H9 (cell line): Measurements from ENCODE around the gene CLIP3. TPM values are rescaled to one million over a fixed set of nuclear protein-coding genes. Genes with fewer than 3 reads are reported as not detected.

Experiments used
- DNase-seq: peaks from one replicate; pipeline ENCODE4 v3.0.0-alpha.2; 2017
- H2AFZ ChIP-seq: one replicate; pipeline ENCODE4 v1.6.1; 2013; ENCODE audit warnings: mild to moderate bottlenecking, low read length, control low read depth, moderate library complexity
- H2AK5ac ChIP-seq: 2 replicates; pipeline ENCODE4 v1.6.1; 2013; ENCODE audit warnings: low read length, control low read depth, mixed read lengths; ENCODE audit not compliant: insufficient read length
- H2BK120ac ChIP-seq: one replicate; pipeline ENCODE4 v1.6.1; 2013; ENCODE audit warnings: low read depth, mild to moderate bottlenecking, low read length, control low read depth, inconsistent platforms; ENCODE audit not compliant: poor library complexity, severe bottlenecking
- H2BK12ac ChIP-seq: 2 replicates; pipeline ENCODE4 v1.6.1; 2013; ENCODE audit warnings: low read length, control low read depth, mixed read lengths, low read depth; ENCODE audit not compliant: insufficient read length
- H2BK15ac ChIP-seq: 2 replicates; pipeline ENCODE4 v1.6.1; 2013; ENCODE audit warnings: low read depth, low read length, control low read depth
- H2BK20ac ChIP-seq: one replicate; pipeline ENCODE4 v1.6.1; 2013; ENCODE audit warnings: low read depth, mild to moderate bottlenecking, low read length, control low read depth, inconsistent platforms; ENCODE audit not compliant: poor library complexity, severe bottlenecking
- H2BK5ac ChIP-seq: 2 replicates; pipeline ENCODE4 v1.6.1; 2013; ENCODE audit warnings: low read length, control low read depth, mixed read lengths; ENCODE audit not compliant: insufficient read length
- H3K14ac ChIP-seq: 2 replicates; pipeline ENCODE4 v1.6.1; 2013; ENCODE audit warnings: low read length, control low read depth; ENCODE audit not compliant: insufficient read depth
- H3K18ac ChIP-seq: 2 replicates; pipeline ENCODE4 v1.6.1; 2013; ENCODE audit warnings: low read depth, mild to moderate bottlenecking, mixed read lengths, low read length, control low read depth; ENCODE audit not compliant: insufficient read length
- H3K23ac ChIP-seq: 2 replicates; pipeline ENCODE4 v1.6.1; 2013; ENCODE audit warnings: low read length, control low read depth, mixed read lengths, low read depth; ENCODE audit not compliant: insufficient read length
- H3K23me2 ChIP-seq: 2 replicates; pipeline ENCODE4 v1.6.1; 2013; ENCODE audit warnings: low read depth, mild to moderate bottlenecking, mixed read lengths, low read length, control low read depth; ENCODE audit not compliant: insufficient read length, poor library complexity, severe bottlenecking
- H3K27ac ChIP-seq: 2 replicates; pipeline ENCODE4 v1.5.1; 2013; ENCODE audit warnings: low read length, control low read depth, mixed read lengths, low read depth; ENCODE audit not compliant: insufficient read length
- H3K27me3 ChIP-seq: 2 replicates; pipeline ENCODE4 v1.6.1; 2013; ENCODE audit warnings: low read length, control low read depth, inconsistent platforms; ENCODE audit not compliant: insufficient read depth
- H3K4ac ChIP-seq: 2 replicates; pipeline ENCODE4 v1.6.1; 2013; ENCODE audit warnings: low read depth, mild to moderate bottlenecking, control low read depth, inconsistent platforms, low read length, moderate library complexity
- H3K4me1 ChIP-seq: 2 replicates; pipeline ENCODE4 v1.6.1; 2013; ENCODE audit warnings: low read length, control low read depth, inconsistent platforms; ENCODE audit not compliant: insufficient read depth
- H3K4me2 ChIP-seq: 2 replicates; pipeline ENCODE4 v1.6.1; 2013; ENCODE audit warnings: low read length, control low read depth, mixed read lengths; ENCODE audit not compliant: insufficient read length, insufficient read depth
- H3K56ac ChIP-seq: 2 replicates; pipeline ENCODE4 v1.6.1; 2013; ENCODE audit warnings: low read depth, mild to moderate bottlenecking, mixed read lengths, low read length, control low read depth; ENCODE audit not compliant: insufficient read length
- H3K79me1 ChIP-seq: 2 replicates; pipeline ENCODE4 v1.6.1; 2013; ENCODE audit warnings: low read depth, mild to moderate bottlenecking, moderate library complexity, low read length, control low read depth, inconsistent platforms; ENCODE audit not compliant: insufficient read depth, poor library complexity, severe bottlenecking
- H3K79me2 ChIP-seq: 2 replicates; pipeline ENCODE4 v1.6.1; 2013; ENCODE audit warnings: low read length, control low read depth, inconsistent platforms; ENCODE audit not compliant: insufficient read depth
- H3K9ac ChIP-seq: 2 replicates; pipeline ENCODE4 v1.6.1; 2013; ENCODE audit warnings: low read length, control low read depth, mixed read lengths; ENCODE audit not compliant: insufficient read length; ENCODE audit errors: extremely low read depth
- H3K9me3 ChIP-seq: one replicate; pipeline ENCODE4 v1.6.1; 2013; ENCODE audit warnings: low read depth, low read length, inconsistent platforms; ENCODE audit not compliant: control insufficient read depth
- H3T11ph ChIP-seq: one replicate; pipeline ENCODE4 v1.6.1; 2013; ENCODE audit warnings: mild to moderate bottlenecking, low read length, control low read depth, inconsistent platforms
- H4K20me1 ChIP-seq: one replicate; pipeline ENCODE4 v1.6.1; 2013; ENCODE audit not compliant: control insufficient read depth, insufficient read length, insufficient read depth
- H4K5ac ChIP-seq: 2 replicates; pipeline ENCODE4 v1.6.1; 2013; ENCODE audit warnings: low read depth, mild to moderate bottlenecking, mixed read lengths, low read length, control low read depth; ENCODE audit not compliant: insufficient read length
- H4K8ac ChIP-seq: replicated peaks from 2 replicates; pipeline ENCODE4 v1.6.1; 2013; ENCODE audit warnings: low read length, control low read depth, mixed read lengths, low read depth; ENCODE audit not compliant: insufficient read length
- H4K91ac ChIP-seq: 2 replicates; pipeline ENCODE4 v1.6.1; 2013; ENCODE audit warnings: low read depth, mild to moderate bottlenecking, moderate library complexity, mixed read lengths, low read length, control low read depth; ENCODE audit not compliant: insufficient read length
- H3K27ac Mint-ChIP-seq, 3 experiments: 2 replicates in 2 of 3; 3 replicates in 1 of 3; pipeline ENCODE4 v1.8.0; 2020 to 2021; ENCODE audit warnings: mixed read lengths in 3 of 3, mild to moderate bottlenecking in 1 of 3, moderate library complexity in 1 of 3
- H3K27me3 Mint-ChIP-seq: 2 replicates; pipeline ENCODE4 v1.8.0; 2021; ENCODE audit warnings: low read depth, mild to moderate bottlenecking, moderate library complexity, mixed read lengths
- H3K36me3 Mint-ChIP-seq, 3 experiments: 2 replicates in 2 of 3; 3 replicates in 1 of 3; pipeline ENCODE4 v1.8.0; 2020 to 2021; ENCODE audit warnings: low read depth in 3 of 3, mixed read lengths in 3 of 3; ENCODE audit not compliant: insufficient read depth in 1 of 3
- H3K4me1 Mint-ChIP-seq, 2 experiments: 2 replicates each; pipeline ENCODE4 v1.8.0; 2020; ENCODE audit warnings: mixed read lengths in 2 of 2
- H3K4me3 Mint-ChIP-seq, 2 experiments: 2 replicates in 1 of 2; 3 replicates in 1 of 2; pipeline ENCODE4 v1.8.0; 2020 to 2021; ENCODE audit warnings: mild to moderate bottlenecking in 2 of 2, mixed read lengths in 2 of 2, moderate library complexity in 1 of 2
- H3K9me3 Mint-ChIP-seq, 2 experiments: 2 replicates in 1 of 2; 3 replicates in 1 of 2; pipeline ENCODE4 v1.8.0; 2020; ENCODE audit warnings: mild to moderate bottlenecking in 2 of 2, mixed read lengths in 2 of 2, moderate library complexity in 1 of 2
- CTCF ChIP-seq: fragments of 200-600 bp; sonication (generic); conservative IDR thresholded peaks from 3 replicates; pipeline ENCODE4 v1.8.0; 2021; ENCODE audit warnings: antibody characterized with exemption, mild to moderate bottlenecking
- WGBS: extraction: QIAGEN DNeasy Blood & Tissue Kit; methylation state at CpG from one replicate; pipeline ENCODE4 v1.1.7; 2013; ENCODE audit warnings: missing lambda C conversion rate, low lambda C conversion rate, mixed read lengths; ENCODE audit not compliant: insufficient read length; ENCODE audit errors: extremely low coverage; 5-methylcytosine and 5-hydroxymethylcytosine counted together
- total RNA-seq: library from RNA; stranded (reverse); gene quantifications from 2 replicates; pipeline ENCODE4 v1.2.1, GENCODE V29; 2021

CLIP3 gene
- total RNA-seq, 1 experiment from 2014 or later = 19.7 TPM

DNA sequence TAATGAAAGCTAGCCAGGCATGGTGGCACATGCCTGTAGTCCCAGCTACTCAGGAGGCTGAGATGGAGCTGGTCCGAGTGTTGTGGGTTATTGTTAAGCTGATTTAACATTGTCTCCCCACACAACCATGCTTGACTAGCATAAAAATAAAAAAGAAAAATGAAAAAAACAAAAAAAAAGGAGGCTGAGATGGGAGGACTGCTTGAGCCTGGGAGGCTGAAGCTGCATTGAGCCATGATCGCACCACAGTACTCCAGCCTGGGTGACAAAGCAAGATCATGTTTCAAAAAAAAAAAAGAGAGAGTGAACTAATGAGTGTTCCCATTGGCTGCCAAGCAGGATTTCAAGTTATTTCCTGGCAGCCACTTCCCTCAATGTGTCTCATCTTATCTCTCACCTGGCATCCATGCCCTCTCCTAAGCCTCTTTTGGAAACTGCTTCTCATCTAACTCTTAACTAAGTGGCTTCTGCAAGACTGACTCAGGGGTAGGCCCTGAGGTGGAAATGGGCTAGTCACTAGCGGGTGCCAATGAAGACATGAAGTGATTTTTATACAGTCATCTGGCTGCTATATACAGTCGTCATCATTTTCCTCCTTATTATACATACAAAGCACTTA lies 16.5 kb upstream of the CLIP3 start:
- no CpG with 5 or more reads among the region's 4 CpGs for WGBS
- no peaks in the 10 kb centered on the region for H4K20me1 ChIP-seq
- DNase-seq = no peak
- no peak overlapping the region for H2AFZ ChIP-seq
- H2AK5ac ChIP-seq = no peak overlapping the region
- H3K9me3 ChIP-seq = no peaks in the 10 kb centered on the region
- no peak overlapping the region for H3K9ac ChIP-seq
- Mint-ChIP-seq H3K9me3 (no peaks in the 10 kb centered on the region), H3K36me3 (peaks cover 0 to 6% (median 4%) of the 10 kb centered on the region in 3 experiments; a peak in 3 of 7 replicates), H3K27me3 (no peaks in the 10 kb centered on the region; the same call in 1 of the 2 replicates), H3K27ac (no peak overlapping the region), H3K4me1 (peaks cover 15 to 24% of the 10 kb centered on the region in 2 experiments), H3K4me3 (no peak overlapping the region)
- no peak overlapping the region for H2BK12ac ChIP-seq
- TF ChIP-seq CTCF = no peak
- peaks cover 4% of the 10 kb centered on the region; the same call in 1 of the 2 replicates for H3K4me1 ChIP-seq
- H3T11ph ChIP-seq = no peak overlapping the region
- no peak overlapping the region for H3K27ac ChIP-seq
- H2BK5ac ChIP-seq = no peak overlapping the region
- no peak overlapping the region for H3K23ac ChIP-seq
- H3K23me2 ChIP-seq = peaks cover 4% of the 10 kb centered on the region
- H4K8ac ChIP-seq = no peak overlapping the region
- H3K18ac ChIP-seq = no peak overlapping the region
- H4K91ac ChIP-seq = no peak overlapping the region
- no peaks in the 10 kb centered on the region for H3K27me3 ChIP-seq
- H3K4me2 ChIP-seq = no peak overlapping the region
- H4K5ac ChIP-seq = no peak overlapping the region
- H2BK120ac ChIP-seq = no peak overlapping the region
- H3K4ac ChIP-seq = no peak overlapping the region
- H3K79me1 ChIP-seq = no peaks in the 10 kb centered on the region
- no peak overlapping the region for H3K14ac ChIP-seq
- no peaks in the 10 kb centered on the region for H3K79me2 ChIP-seq
- H2BK15ac ChIP-seq = no peak overlapping the region
- H3K56ac ChIP-seq = no peak overlapping the region
- no peak overlapping the region for H2BK20ac ChIP-seq
